ENCODE results near the gene CPLX1. TPM values are rescaled to one million over a fixed set of nuclear protein-coding genes. Genes with fewer than 3 reads are reported as not detected.

CPLX1 gene
- total RNA-seq, 2 donors from 2014 or later = 0.85 to 1.2 TPM

- Histone ChIP-seq H3K4me3 (no peak overlapping the region), H3K27ac (no peak overlapping the region), H3K27me3 (replicated peaks; ENCODE audit: insufficient read depth) (no peaks in the 10 kb centered on the region), H3K9me3 (no peaks in the 10 kb centered on the region), H3K36me3 (no peaks in the 10 kb centered on the region), H3K4me1 (ENCODE audit: control insufficient read depth in 1 of 2, low read depth in 2 of 2) (peaks cover 10 to 15% of the 10 kb centered on the region in 2 donors)
- ATAC-seq (ENCODE audit: insufficient number of reproducible peaks, low FRiP score, low read depth) = no peak
- no peak for TF ChIP-seq CTCF (IDR thresholded peaks at IDR 0.05)
- no peak for DNase-seq (ENCODE audit: low spot score)
Observed at GRCh38 chr4:824461-825062, 1.4 kb downstream of the CPLX1 start.

- no peak overlapping the region for H3K4me3 ChIP-seq
- no peak for TF ChIP-seq CTCF (IDR thresholded peaks at IDR 0.05)
- no peak for DNase-seq (ENCODE audit: low spot score)
- ATAC-seq (ENCODE audit: insufficient number of reproducible peaks, low FRiP score, low read depth) = no peak
- no peaks in the 10 kb centered on the region for H3K9me3 ChIP-seq
- H3K27me3 ChIP-seq (replicated peaks; ENCODE audit: insufficient read depth) = no peaks in the 10 kb centered on the region
- no peaks in the 10 kb centered on the region for H3K36me3 ChIP-seq
- H3K27ac ChIP-seq = no peak overlapping the region
- H3K4me1 ChIP-seq (ENCODE audit: control insufficient read depth in 1 of 2, low read depth in 2 of 2) = peaks cover 10 to 15% of the 10 kb centered on the region in 2 donors
Observed at GRCh38 chr4:823761-824460, 2.0 kb downstream of the CPLX1 start.

GRCh38 chr4:823176-823760 is 2.7 kb downstream of the CPLX1 start:
- no peak for TF ChIP-seq CTCF (IDR thresholded peaks at IDR 0.05)
- Histone ChIP-seq H3K36me3 (no peaks in the 10 kb centered on the region), H3K9me3 (no peaks in the 10 kb centered on the region), H3K4me3 (no peak overlapping the region), H3K27me3 (replicated peaks; ENCODE audit: insufficient read depth) (no peaks in the 10 kb centered on the region), H3K4me1 (ENCODE audit: control insufficient read depth in 1 of 2, low read depth in 2 of 2) (peaks cover 10 to 15% of the 10 kb centered on the region in 2 donors), H3K27ac (no peak overlapping the region)
- DNase-seq (ENCODE audit: low spot score) = no peak
- no peak for ATAC-seq (ENCODE audit: insufficient number of reproducible peaks, low FRiP score, low read depth)

GRCh38 chr4:822361-823175 is 3.4 kb downstream of the CPLX1 start:
- Histone ChIP-seq H3K27ac (no peak overlapping the region), H3K9me3 (no peaks in the 10 kb centered on the region), H3K27me3 (replicated peaks; ENCODE audit: insufficient read depth) (no peaks in the 10 kb centered on the region), H3K4me1 (ENCODE audit: control insufficient read depth in 1 of 2, low read depth in 2 of 2) (peaks cover 10 to 15% of the 10 kb centered on the region in 2 donors), H3K36me3 (no peaks in the 10 kb centered on the region), H3K4me3 (no peak overlapping the region)
- ATAC-seq (ENCODE audit: insufficient number of reproducible peaks, low FRiP score, low read depth) (no peak), DNase-seq (ENCODE audit: low spot score) (no peak)
- TF ChIP-seq CTCF (IDR thresholded peaks at IDR 0.05) = no peak

GRCh38 chr4:821631-822030 is 4.3 kb downstream of the CPLX1 start:
- ATAC-seq (ENCODE audit: insufficient number of reproducible peaks, low FRiP score, low read depth) (no peak), DNase-seq (ENCODE audit: low spot score) (no peak)
- Histone ChIP-seq H3K9me3 (no peaks in the 10 kb centered on the region), H3K4me1 (ENCODE audit: control insufficient read depth in 1 of 2, low read depth in 2 of 2) (peaks cover 8 to 12% of the 10 kb centered on the region in 2 donors), H3K27ac (no peak overlapping the region), H3K27me3 (replicated peaks; ENCODE audit: insufficient read depth) (no peaks in the 10 kb centered on the region), H3K4me3 (no peak overlapping the region), H3K36me3 (no peaks in the 10 kb centered on the region)
- no peak for TF ChIP-seq CTCF (IDR thresholded peaks at IDR 0.05)
